ENCODE data around the gene PRIMA1. TPM values are rescaled to one million over a fixed set of nuclear protein-coding genes. Genes with fewer than 3 reads are reported as not detected.

The PRIMA1 gene
- total and polyA plus RNA-seq, 7 experiments from 2014 or later = not detected

- Mint-ChIP-seq H3K9me3 (peaks cover 0 to 2% (median 0%) of the 10 kb centered on the region in 11 donors), H3K27ac (no peak overlapping the region), H3K27me3 (peaks cover 11 to 36% (median 16%) of the 10 kb centered on the region in 5 donors), H3K4me3 (no peak overlapping the region), H3K36me3 (no peaks in the 10 kb centered on the region), H3K4me1 (peaks cover 0 to 5% (median 0%) of the 10 kb centered on the region in 7 donors)
- H3K27me3 ChIP-seq (ENCODE audit: control insufficient read depth in 2 of 2, insufficient read depth in 2 of 2, low read length in 2 of 2) = no peaks in the 10 kb centered on the region
- POLR2A ChIA-PET = no interaction called here
- H3K27ac ChIP-seq (ENCODE audit: low read depth, low read length) = no peak overlapping the region
- H3K4me1 ChIP-seq (ENCODE audit: control insufficient read depth in 2 of 2, insufficient read depth in 2 of 2, low read length in 2 of 2) = no peaks in the 10 kb centered on the region
- CTCF ChIA-PET = no interaction called here
- ATAC-seq = peak; percentile 24
- H3K9me3 ChIP-seq (ENCODE audit: control insufficient read depth in 2 of 3, low read length in 3 of 3) = no peaks in the 10 kb centered on the region
- no peak for DNase-seq
- H3K4me3 ChIP-seq (ENCODE audit: low read length) = no peak overlapping the region
- H3K36me3 ChIP-seq (ENCODE audit: control insufficient read depth in 2 of 3, insufficient read depth in 3 of 3, low read length in 3 of 3) = no peaks in the 10 kb centered on the region
- intact Hi-C loops (cut with micrococcal nuclease) = no loop called here
These were observed 28.5 kb downstream of the PRIMA1 start for GRCh38 chr14:93759719-93760307.

DNA sequence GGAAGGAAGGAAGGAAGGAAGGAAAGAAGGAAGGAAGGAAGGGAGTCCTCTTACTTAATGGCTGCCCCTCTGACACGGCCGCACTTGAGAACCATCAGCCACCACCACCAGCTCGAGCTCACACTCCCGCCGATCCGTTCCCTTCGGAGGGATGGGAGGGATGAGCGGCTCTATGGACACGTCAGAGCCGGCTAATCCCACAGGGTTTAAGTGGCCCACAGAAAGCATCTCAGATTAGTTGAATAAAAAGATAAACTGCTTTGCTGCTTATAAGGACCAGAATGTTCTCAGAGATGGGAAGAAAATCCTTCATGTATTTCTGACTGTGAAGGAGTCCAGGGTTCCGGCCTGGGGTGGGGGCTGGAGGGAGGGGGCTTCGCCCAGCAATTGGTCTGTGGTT lies 31.1 kb downstream of the PRIMA1 start:
- CTCF ChIA-PET = no interaction called here
- no peaks in the 10 kb centered on the region for H3K9me3 ChIP-seq (ENCODE audit: control insufficient read depth in 2 of 3, low read length in 3 of 3)

DNA sequence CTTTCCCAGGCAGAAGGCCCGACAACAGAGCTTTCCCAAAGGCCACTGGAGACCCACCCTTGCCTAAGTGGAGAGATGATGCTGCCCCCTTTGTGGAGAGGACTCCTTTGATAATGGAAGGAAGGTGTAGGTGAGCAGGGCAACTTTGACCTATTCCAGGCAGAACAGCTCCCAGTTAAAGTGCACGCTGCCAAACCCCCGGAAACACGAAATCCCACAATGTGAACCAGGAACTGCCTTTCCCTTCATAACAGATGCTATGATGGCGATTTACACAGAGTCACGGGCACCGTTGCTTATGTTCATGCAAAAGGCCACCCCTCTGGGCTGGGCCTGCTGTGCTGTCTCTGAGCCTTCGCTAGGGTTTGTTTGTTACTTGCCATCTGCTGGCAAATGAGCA lies 34.6 kb downstream of the PRIMA1 start:
- ATAC-seq (no peak), DNase-seq (no peak)
- intact Hi-C loops (cut with micrococcal nuclease) = no loop called here
- no peaks in the 10 kb centered on the region for H3K36me3 ChIP-seq (ENCODE audit: control insufficient read depth in 2 of 3, insufficient read depth in 3 of 3, low read length in 3 of 3)
- ChIA-PET POLR2A (no interaction called here), CTCF (no interaction called here)
- H3K36me3 Mint-ChIP-seq = no peaks in the 10 kb centered on the region
- H3K4me3 ChIP-seq (ENCODE audit: low read length) = no peak overlapping the region
- peaks cover 0 to 16% (median 0%) of the 10 kb centered on the region in 5 donors for H3K27me3 Mint-ChIP-seq
- H3K9me3 Mint-ChIP-seq = peaks cover 0 to 2% (median 0%) of the 10 kb centered on the region in 11 donors
- H3K27me3 ChIP-seq (ENCODE audit: control insufficient read depth in 2 of 2, insufficient read depth in 2 of 2, low read length in 2 of 2) = no peaks in the 10 kb centered on the region
- H3K4me1 ChIP-seq (ENCODE audit: control insufficient read depth in 2 of 2, insufficient read depth in 2 of 2, low read length in 2 of 2) = no peaks in the 10 kb centered on the region
- H3K27ac ChIP-seq (ENCODE audit: low read depth, low read length) = no peak overlapping the region
- no peak overlapping the region for H3K27ac Mint-ChIP-seq
- no peaks in the 10 kb centered on the region for H3K9me3 ChIP-seq (ENCODE audit: control insufficient read depth in 2 of 3, low read length in 3 of 3)
- H3K4me3 Mint-ChIP-seq = no peak overlapping the region
- H3K4me1 Mint-ChIP-seq = peaks cover 0 to 2% (median 0%) of the 10 kb centered on the region in 7 donors

More for the DNA sequence above, 31.1 kb downstream of the PRIMA1 start:
- H3K4me1 ChIP-seq (ENCODE audit: control insufficient read depth in 2 of 2, insufficient read depth in 2 of 2, low read length in 2 of 2) = no peaks in the 10 kb centered on the region
- POLR2A ChIA-PET = no interaction called here
- H3K27me3 Mint-ChIP-seq = peaks cover 0 to 19% (median 16%) of the 10 kb centered on the region in 5 donors
- H3K36me3 ChIP-seq (ENCODE audit: control insufficient read depth in 2 of 3, insufficient read depth in 3 of 3, low read length in 3 of 3) = no peaks in the 10 kb centered on the region
- no peak overlapping the region for H3K27ac Mint-ChIP-seq
- H3K27me3 ChIP-seq (ENCODE audit: control insufficient read depth in 2 of 2, insufficient read depth in 2 of 2, low read length in 2 of 2) = no peaks in the 10 kb centered on the region
- H3K4me3 Mint-ChIP-seq = no peak overlapping the region
- H3K4me1 Mint-ChIP-seq = peaks cover 0 to 5% (median 0%) of the 10 kb centered on the region in 7 donors
- H3K4me3 ChIP-seq (ENCODE audit: low read length) = no peak overlapping the region
- no peak overlapping the region for H3K27ac ChIP-seq (ENCODE audit: low read depth, low read length)
- no peaks in the 10 kb centered on the region for H3K36me3 Mint-ChIP-seq
- peaks cover 0 to 2% (median 0%) of the 10 kb centered on the region in 11 donors for H3K9me3 Mint-ChIP-seq
- intact Hi-C loops (cut with micrococcal nuclease) = no loop called here
- ATAC-seq = no peak
- no peak for DNase-seq

GRCh38 chr14:93752980-93753561 lies 35.2 kb downstream of the PRIMA1 start:
- Mint-ChIP-seq H3K4me1 (peaks cover 0 to 2% (median 0%) of the 10 kb centered on the region in 7 donors), H3K9me3 (peaks cover 0 to 2% (median 0%) of the 10 kb centered on the region in 11 donors), H3K27me3 (peaks cover 0 to 16% (median 0%) of the 10 kb centered on the region in 5 donors), H3K36me3 (no peaks in the 10 kb centered on the region), H3K4me3 (no peak overlapping the region), H3K27ac (no peak overlapping the region)
- intact Hi-C loops (cut with micrococcal nuclease) = no loop called here
- no peaks in the 10 kb centered on the region for H3K4me1 ChIP-seq (ENCODE audit: control insufficient read depth in 2 of 2, insufficient read depth in 2 of 2, low read length in 2 of 2)
- no peak for ATAC-seq
- H3K9me3 ChIP-seq (ENCODE audit: control insufficient read depth in 2 of 3, low read length in 3 of 3) = no peaks in the 10 kb centered on the region
- H3K27me3 ChIP-seq (ENCODE audit: control insufficient read depth in 2 of 2, insufficient read depth in 2 of 2, low read length in 2 of 2) = no peaks in the 10 kb centered on the region
- CTCF ChIA-PET = no interaction called here
- no peak overlapping the region for H3K4me3 ChIP-seq (ENCODE audit: low read length)
- POLR2A ChIA-PET = no interaction called here
- no peaks in the 10 kb centered on the region for H3K36me3 ChIP-seq (ENCODE audit: control insufficient read depth in 2 of 3, insufficient read depth in 3 of 3, low read length in 3 of 3)
- DNase-seq = no peak
- no peak overlapping the region for H3K27ac ChIP-seq (ENCODE audit: low read depth, low read length)

DNA sequence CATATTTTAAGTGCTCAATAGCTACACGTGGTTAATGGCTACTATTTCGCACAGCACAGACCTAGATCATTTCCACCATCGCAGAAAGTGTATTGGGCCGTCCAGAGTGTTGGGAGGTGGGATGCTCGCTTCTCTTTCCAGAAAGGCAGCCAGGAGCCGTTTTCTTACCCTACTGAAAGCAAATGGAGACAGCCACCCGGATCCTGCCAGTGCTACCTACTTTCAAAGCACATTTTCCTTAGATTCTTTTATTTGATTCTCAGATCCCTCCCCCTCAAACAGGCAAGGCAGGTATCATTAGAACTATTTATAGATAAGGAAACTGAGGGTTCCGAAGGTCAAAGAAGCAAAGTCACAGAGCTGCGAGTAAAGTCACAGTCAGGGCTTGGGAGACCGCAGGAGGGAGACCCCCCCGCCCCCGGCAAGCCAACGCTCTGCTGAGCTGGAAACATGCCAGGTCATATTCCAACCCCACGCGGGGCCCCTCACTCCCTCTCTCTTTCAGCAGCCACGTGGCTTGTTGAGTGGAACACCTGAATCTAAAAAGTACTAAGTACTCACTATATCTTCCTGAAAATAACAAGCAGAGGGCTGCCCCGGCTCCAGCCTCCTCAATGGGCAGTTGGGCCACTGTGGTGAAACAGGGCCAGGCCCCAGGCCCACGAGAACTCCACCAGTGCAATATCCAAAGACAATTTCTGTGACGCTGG lies 36.2 kb downstream of the PRIMA1 start:
- intact Hi-C loops (cut with micrococcal nuclease) = no loop called here
- H3K27me3 ChIP-seq (ENCODE audit: control insufficient read depth in 2 of 2, insufficient read depth in 2 of 2, low read length in 2 of 2) = no peaks in the 10 kb centered on the region

GRCh38 chr14:93749076-93749420 lies 39.2 kb downstream of the PRIMA1 start:
- H3K27me3 ChIP-seq (ENCODE audit: control insufficient read depth in 2 of 2, insufficient read depth in 2 of 2, low read length in 2 of 2) = no peaks in the 10 kb centered on the region
- no peaks in the 10 kb centered on the region for H3K36me3 Mint-ChIP-seq
- ATAC-seq (no peak), DNase-seq (no peak)
- H3K4me3 ChIP-seq (ENCODE audit: low read length) = no peak overlapping the region
- CTCF ChIA-PET = no interaction called here
- POLR2A ChIA-PET = no interaction called here
- H3K27ac Mint-ChIP-seq = no peak overlapping the region
- H3K36me3 ChIP-seq (ENCODE audit: control insufficient read depth in 2 of 3, insufficient read depth in 3 of 3, low read length in 3 of 3) = no peaks in the 10 kb centered on the region
- H3K4me1 ChIP-seq (ENCODE audit: control insufficient read depth in 2 of 2, insufficient read depth in 2 of 2, low read length in 2 of 2) = no peaks in the 10 kb centered on the region
- peaks cover 0 to 6% (median 0%) of the 10 kb centered on the region in 11 donors for H3K9me3 Mint-ChIP-seq
- no peaks in the 10 kb centered on the region for H3K9me3 ChIP-seq (ENCODE audit: control insufficient read depth in 2 of 3, low read length in 3 of 3)
- H3K4me1 Mint-ChIP-seq = peaks cover 0 to 3% (median 0%) of the 10 kb centered on the region in 7 donors
- intact Hi-C loops (cut with micrococcal nuclease) = no loop called here
- H3K4me3 Mint-ChIP-seq = no peak overlapping the region
- H3K27ac ChIP-seq (ENCODE audit: low read depth, low read length) = no peak overlapping the region
- peaks cover 0 to 6% (median 3%) of the 10 kb centered on the region in 5 donors for H3K27me3 Mint-ChIP-seq

More for the DNA sequence above, 36.2 kb downstream of the PRIMA1 start:
- ChIA-PET CTCF (no interaction called here), POLR2A (no interaction called here)
- DNase-seq = no peak
- peaks cover 0 to 4% (median 0%) of the 10 kb centered on the region in 7 donors for H3K4me1 Mint-ChIP-seq
- no peaks in the 10 kb centered on the region for H3K36me3 Mint-ChIP-seq
- no peak overlapping the region for H3K4me3 ChIP-seq (ENCODE audit: low read length)
- no peaks in the 10 kb centered on the region for H3K36me3 ChIP-seq (ENCODE audit: control insufficient read depth in 2 of 3, insufficient read depth in 3 of 3, low read length in 3 of 3)
- no peak overlapping the region for H3K27ac Mint-ChIP-seq
- H3K4me3 Mint-ChIP-seq = no peak overlapping the region
- peaks cover 0 to 6% (median 0%) of the 10 kb centered on the region in 11 donors for H3K9me3 Mint-ChIP-seq
- H3K27me3 Mint-ChIP-seq = peaks cover 0 to 16% (median 0%) of the 10 kb centered on the region in 5 donors
- no peaks in the 10 kb centered on the region for H3K4me1 ChIP-seq (ENCODE audit: control insufficient read depth in 2 of 2, insufficient read depth in 2 of 2, low read length in 2 of 2)
- H3K9me3 ChIP-seq (ENCODE audit: control insufficient read depth in 2 of 3, low read length in 3 of 3) = no peaks in the 10 kb centered on the region
- no peak overlapping the region for H3K27ac ChIP-seq (ENCODE audit: low read depth, low read length)
- no peak for ATAC-seq

All from naive thymus-derived CD4-positive, alpha-beta T cell (primary cell).